ENCODE data around the gene STMN1.

GRCh38 chr1:25918615-25919014 lies 12.4 kb upstream of the STMN1 start:
- TF ChIP-seq, protein P1, sequence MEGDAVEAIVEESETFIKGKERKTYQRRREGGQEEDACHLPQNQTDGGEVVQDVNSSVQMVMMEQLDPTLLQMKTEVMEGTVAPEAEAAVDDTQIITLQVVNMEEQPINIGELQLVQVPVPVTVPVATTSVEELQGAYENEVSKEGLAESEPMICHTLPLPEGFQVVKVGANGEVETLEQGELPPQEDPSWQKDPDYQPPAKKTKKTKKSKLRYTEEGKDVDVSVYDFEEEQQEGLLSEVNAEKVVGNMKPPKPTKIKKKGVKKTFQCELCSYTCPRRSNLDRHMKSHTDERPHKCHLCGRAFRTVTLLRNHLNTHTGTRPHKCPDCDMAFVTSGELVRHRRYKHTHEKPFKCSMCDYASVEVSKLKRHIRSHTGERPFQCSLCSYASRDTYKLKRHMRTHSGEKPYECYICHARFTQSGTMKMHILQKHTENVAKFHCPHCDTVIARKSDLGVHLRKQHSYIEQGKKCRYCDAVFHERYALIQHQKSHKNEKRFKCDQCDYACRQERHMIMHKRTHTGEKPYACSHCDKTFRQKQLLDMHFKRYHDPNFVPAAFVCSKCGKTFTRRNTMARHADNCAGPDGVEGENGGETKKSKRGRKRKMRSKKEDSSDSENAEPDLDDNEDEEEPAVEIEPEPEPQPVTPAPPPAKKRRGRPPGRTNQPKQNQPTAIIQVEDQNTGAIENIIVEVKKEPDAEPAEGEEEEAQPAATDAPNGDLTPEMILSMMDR (IDR thresholded peaks at IDR 0.05; ENCODE audit: low read depth, low read length, poor library complexity, severe bottlenecking) = no peak
- no peak for TF ChIP-seq EZH2phosphoT487 (IDR thresholded peaks at IDR 0.05; ENCODE audit: borderline replicate concordance, low read length)
